Activated CD8-positive, alpha-beta T cell treated with anti-CD3 and anti-CD28 coated beads for 36 hours (primary cell): ENCODE data around the gene TNNI2. TPM values are rescaled to one million over a fixed set of nuclear protein-coding genes. Genes with fewer than 3 reads are reported as not detected.

Source experiments
- ATAC-seq: fragments of 200-7000 bp; cut with Tn5 transposase; one replicate; pipeline ENCODE4 v1.10.0; 2021; ENCODE audit warnings: mild to moderate bottlenecking, moderate library complexity
- CTCF ChIA-PET: fragments of 350-600 bp; sonication (Branson Sonifier 250); formaldehyde crosslinking; loops from one replicate; lab custom pipeline; 2021; ENCODE audit warnings: antibody characterized with exemption; lab: Charles Lee
- POLR2A ChIA-PET: fragments of 350-600 bp; sonication (Branson Sonifier 250); formaldehyde crosslinking; loops from one replicate; lab custom pipeline; 2021; ENCODE audit warnings: antibody characterized with exemption; lab: Charles Lee
- DNase-seq: peaks from one replicate; pipeline ENCODE4 v3.0.0-alpha.2; 2020
- H3K27ac Mint-ChIP-seq: one replicate; pipeline ENCODE4 v1.8.0; 2021; ENCODE audit warnings: mild to moderate bottlenecking, mixed read lengths
- H3K27me3 Mint-ChIP-seq: one replicate; pipeline ENCODE4 v1.8.0; 2021; ENCODE audit warnings: mixed read lengths
- H3K36me3 Mint-ChIP-seq: one replicate; pipeline ENCODE4 v1.8.0; 2021; ENCODE audit warnings: low read depth, mixed read lengths
- H3K4me1 Mint-ChIP-seq: one replicate; pipeline ENCODE4 v1.8.0; 2021; ENCODE audit warnings: low read depth, mixed read lengths
- H3K4me3 Mint-ChIP-seq: one replicate; pipeline ENCODE4 v1.8.0; 2021; ENCODE audit warnings: mild to moderate bottlenecking, moderate library complexity, mixed read lengths
- H3K9me3 Mint-ChIP-seq: one replicate; pipeline ENCODE4 v1.8.0; 2021; ENCODE audit warnings: mixed read lengths
- intact Hi-C: fragments of 100-400 bp; cut with micrococcal nuclease; formaldehyde crosslinking; loops from one replicate; pipeline ENCODE4 v1.10.0; 2022
- total RNA-seq, 2 experiments: library from RNA; stranded (reverse); gene quantifications; one replicate each; pipeline ENCODE4 v1.2.3, GENCODE V29; 2021
- TF ChIP-seq, protein P1 (sequence below): fragments of 200-600 bp; IDR thresholded peaks from one replicate; pipeline ENCODE4 v1.8.0; 2022; ENCODE audit warnings: antibody characterized with exemption, mild to moderate bottlenecking

Gene TNNI2
- under 1 TPM in 1 of 2 experiments, not detected in 1; 0.92 TPM for total RNA-seq

DNA sequence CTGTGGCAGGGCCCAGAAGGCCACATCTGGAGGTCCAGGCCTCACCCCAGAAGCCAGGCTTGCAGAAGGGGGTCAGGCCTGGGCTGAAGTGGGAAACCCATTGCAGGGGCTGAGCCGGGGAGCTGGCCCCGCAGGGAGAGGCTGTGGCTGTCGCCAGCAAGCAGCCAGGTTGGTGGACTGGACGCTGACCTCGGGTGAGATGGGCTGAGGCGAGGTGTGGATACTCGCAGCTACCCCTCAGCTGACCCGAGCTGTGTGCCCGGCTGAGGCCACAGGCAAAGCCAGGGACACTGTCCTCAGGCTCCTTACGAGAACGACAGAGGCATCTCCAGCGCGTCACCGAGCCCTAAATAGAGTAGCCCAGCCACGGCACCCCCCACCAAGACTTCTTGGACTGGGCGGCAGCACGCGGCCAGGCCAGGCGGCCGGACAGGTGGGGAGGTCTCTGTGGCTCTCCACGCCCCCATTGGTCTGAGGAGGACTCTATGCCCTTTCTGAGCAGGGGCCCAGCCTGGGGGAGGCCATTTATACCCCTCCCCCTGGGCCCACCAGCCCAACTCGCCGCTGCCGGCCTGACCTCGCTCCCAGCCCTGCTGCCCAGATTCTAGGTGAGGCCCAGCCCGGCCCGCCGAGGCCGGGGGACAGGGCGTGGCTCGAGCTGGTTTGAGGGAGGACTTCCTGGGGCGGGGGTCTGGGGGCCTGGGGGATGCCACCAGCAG lies at the start of gene TNNI2:
TNNI2 (plus strand) TSS at position 556 of the 719 bp plus-strand sequence. CDS start 716 bp downstream, outside the sequence.
- no peaks in the 10 kb centered on the region for H3K36me3 Mint-ChIP-seq
- TF ChIP-seq, protein P1, sequence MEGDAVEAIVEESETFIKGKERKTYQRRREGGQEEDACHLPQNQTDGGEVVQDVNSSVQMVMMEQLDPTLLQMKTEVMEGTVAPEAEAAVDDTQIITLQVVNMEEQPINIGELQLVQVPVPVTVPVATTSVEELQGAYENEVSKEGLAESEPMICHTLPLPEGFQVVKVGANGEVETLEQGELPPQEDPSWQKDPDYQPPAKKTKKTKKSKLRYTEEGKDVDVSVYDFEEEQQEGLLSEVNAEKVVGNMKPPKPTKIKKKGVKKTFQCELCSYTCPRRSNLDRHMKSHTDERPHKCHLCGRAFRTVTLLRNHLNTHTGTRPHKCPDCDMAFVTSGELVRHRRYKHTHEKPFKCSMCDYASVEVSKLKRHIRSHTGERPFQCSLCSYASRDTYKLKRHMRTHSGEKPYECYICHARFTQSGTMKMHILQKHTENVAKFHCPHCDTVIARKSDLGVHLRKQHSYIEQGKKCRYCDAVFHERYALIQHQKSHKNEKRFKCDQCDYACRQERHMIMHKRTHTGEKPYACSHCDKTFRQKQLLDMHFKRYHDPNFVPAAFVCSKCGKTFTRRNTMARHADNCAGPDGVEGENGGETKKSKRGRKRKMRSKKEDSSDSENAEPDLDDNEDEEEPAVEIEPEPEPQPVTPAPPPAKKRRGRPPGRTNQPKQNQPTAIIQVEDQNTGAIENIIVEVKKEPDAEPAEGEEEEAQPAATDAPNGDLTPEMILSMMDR, result no peak
- no peak for ATAC-seq
- peaks cover 11% of the 10 kb centered on the region for H3K4me1 Mint-ChIP-seq
- ChIA-PET CTCF (interaction anchor here (0.8 to 1.8 kb wide), 10 partner anchors 14 to 313 kb away, joined by 3 to 14 read pairs (median 4); partner anchors contain the start of gene LSP1), POLR2A (interaction anchor here (1.1 to 1.3 kb wide), 2 partner anchors 52 to 145 kb away, joined by 3 read pairs; no protein-coding TSS in a partner anchor)
- DNase-seq, result no peak
- no peak within 1 kb of the TSS for H3K27ac Mint-ChIP-seq
- intact Hi-C loops, result loop anchor here (5.0 kb wide), 1 partner anchor 44 kb away; no protein-coding TSS in a partner anchor
- H3K4me3 Mint-ChIP-seq, result no peak within 1 kb of the TSS
- no peaks in the 10 kb centered on the region for H3K27me3 Mint-ChIP-seq
- H3K9me3 Mint-ChIP-seq, result no peaks in the 10 kb centered on the region

DNA sequence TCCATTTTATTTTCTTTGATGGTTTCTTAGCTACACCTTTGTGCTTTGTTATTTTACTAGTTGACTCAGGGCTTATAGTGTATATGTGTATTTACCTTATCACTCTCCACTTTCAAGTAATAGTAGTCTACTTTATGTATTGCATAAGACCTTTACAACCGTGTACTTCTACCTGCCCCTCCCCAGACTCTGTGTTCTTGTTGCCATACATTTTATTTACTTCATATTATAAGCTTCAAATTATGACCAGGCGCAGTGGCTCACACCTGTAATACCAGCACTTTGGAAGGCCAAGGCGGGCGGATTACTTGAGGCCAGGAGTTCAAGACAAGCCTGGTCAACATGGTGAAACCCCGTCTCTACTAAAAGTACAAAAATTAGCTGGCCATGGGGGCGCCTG lies 46.9 kb upstream of the TNNI2 start:
- intact Hi-C loops, result no loop called here
- CTCF ChIA-PET, result interaction anchor here (1.4 to 2.6 kb wide), 2 partner anchors 41 to 98 kb away, joined by 4 to 13 read pairs; no protein-coding TSS in a partner anchor
- peaks cover 8% of the 10 kb centered on the region for H3K4me1 Mint-ChIP-seq
- TF ChIP-seq, protein P1, result no peak
- no peak overlapping the region for H3K4me3 Mint-ChIP-seq
- H3K36me3 Mint-ChIP-seq, result peaks cover 2% of the 10 kb centered on the region
- no peak overlapping the region for H3K27ac Mint-ChIP-seq
- POLR2A ChIA-PET, result interaction anchor here (0.7 kb wide), 1 partner anchor 35 kb away, joined by 3 read pairs; no protein-coding TSS in a partner anchor
- H3K9me3 Mint-ChIP-seq, result no peaks in the 10 kb centered on the region
- DNase-seq (no peak), ATAC-seq (no peak)
- H3K27me3 Mint-ChIP-seq, result peaks cover 1% of the 10 kb centered on the region

GRCh38 chr11:1792461-1792860 lies 46.3 kb upstream of the TNNI2 start:
- Mint-ChIP-seq H3K27me3 (peaks cover 1% of the 10 kb centered on the region), H3K27ac (peak overlapping the region; percentile 78), H3K4me3 (peak overlapping the region; percentile 69), H3K4me1 (peaks cover 8% of the 10 kb centered on the region), H3K36me3 (peaks cover 2% of the 10 kb centered on the region), H3K9me3 (no peaks in the 10 kb centered on the region)
- peak; percentile 30 for ATAC-seq
- POLR2A ChIA-PET, result interaction anchor here (0.7 kb wide), 1 partner anchor 35 kb away, joined by 3 read pairs; no protein-coding TSS in a partner anchor
- peak; percentile 34 for DNase-seq
- CTCF ChIA-PET, result interaction anchor here (1.2 to 2.6 kb wide), 3 partner anchors 40 to 140 kb away, joined by 3 to 13 read pairs (median 4); no protein-coding TSS in a partner anchor
- TF ChIP-seq, protein P1, result no peak
- intact Hi-C loops, result no loop called here

- Mint-ChIP-seq H3K4me3 (no peak overlapping the region), H3K27ac (no peak overlapping the region), H3K36me3 (peaks cover 2% of the 10 kb centered on the region), H3K27me3 (peaks cover 1% of the 10 kb centered on the region), H3K4me1 (peaks cover 8% of the 10 kb centered on the region), H3K9me3 (no peaks in the 10 kb centered on the region)
- intact Hi-C loops, result no loop called here
- DNase-seq (no peak), ATAC-seq (no peak)
- TF ChIP-seq, protein P1, result no peak
- CTCF ChIA-PET, result interaction anchor here (0.9 to 1.4 kb wide), 3 partner anchors 40 to 152 kb away, joined by 3 to 4 read pairs (median 3); no protein-coding TSS in a partner anchor
- POLR2A ChIA-PET, result interaction anchor here (0.7 kb wide), 2 partner anchors 63 to 243 kb away, joined by 3 read pairs; no protein-coding TSS in a partner anchor
Measured at GRCh38 chr11:1793081-1793480, 45.7 kb upstream of the TNNI2 start.
